HG03457 (cell line): ENCODE results near the gene MGLL.
"Not testable (repeated sequence)": the region's sequence is repeated elsewhere in the genome, so short reads cannot be mapped to it uniquely, and the experiment has no call there.

Experiments used
- ATAC-seq: cut with Tn5 transposase; IDR thresholded peaks from one replicate; pipeline ENCODE4 v1.9.1; 2021; ENCODE audit warnings: moderate number of reproducible peaks; ENCODE audit not compliant: unreplicated experiment

The MGLL gene

DNA sequence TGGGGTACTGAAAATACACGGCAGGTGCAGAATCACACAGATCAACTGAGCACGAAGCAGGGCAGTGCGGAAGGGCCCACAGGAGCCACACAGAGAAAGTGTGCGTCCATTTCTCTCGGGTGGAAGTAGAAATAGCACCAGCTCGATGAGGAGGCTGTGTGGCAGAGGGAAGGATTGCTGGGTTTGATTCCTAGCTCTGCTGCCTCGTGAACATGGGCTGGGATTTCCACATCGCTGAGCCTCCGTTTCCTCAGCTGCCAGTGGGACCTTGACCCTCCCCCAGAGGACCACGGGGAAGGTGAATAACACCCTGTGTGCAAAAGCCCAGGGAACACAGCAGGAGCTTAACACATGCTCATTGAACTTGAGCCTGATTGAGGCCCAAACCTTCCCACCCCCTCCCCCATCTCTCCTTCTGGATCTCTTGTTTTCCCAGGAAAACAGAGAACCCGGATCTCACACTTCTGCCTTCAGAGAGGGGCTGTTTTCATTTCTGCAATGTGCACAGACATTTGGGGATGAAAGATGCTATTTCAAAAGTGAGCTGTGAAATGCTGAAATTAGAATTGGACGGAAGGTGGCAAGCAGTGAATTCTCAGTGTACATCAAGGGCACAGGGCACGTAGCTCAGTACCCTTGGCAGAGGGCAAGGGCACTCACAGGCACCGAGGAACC lies 111.2 kb downstream of the MGLL start:
- ATAC-seq, result no peak

DNA sequence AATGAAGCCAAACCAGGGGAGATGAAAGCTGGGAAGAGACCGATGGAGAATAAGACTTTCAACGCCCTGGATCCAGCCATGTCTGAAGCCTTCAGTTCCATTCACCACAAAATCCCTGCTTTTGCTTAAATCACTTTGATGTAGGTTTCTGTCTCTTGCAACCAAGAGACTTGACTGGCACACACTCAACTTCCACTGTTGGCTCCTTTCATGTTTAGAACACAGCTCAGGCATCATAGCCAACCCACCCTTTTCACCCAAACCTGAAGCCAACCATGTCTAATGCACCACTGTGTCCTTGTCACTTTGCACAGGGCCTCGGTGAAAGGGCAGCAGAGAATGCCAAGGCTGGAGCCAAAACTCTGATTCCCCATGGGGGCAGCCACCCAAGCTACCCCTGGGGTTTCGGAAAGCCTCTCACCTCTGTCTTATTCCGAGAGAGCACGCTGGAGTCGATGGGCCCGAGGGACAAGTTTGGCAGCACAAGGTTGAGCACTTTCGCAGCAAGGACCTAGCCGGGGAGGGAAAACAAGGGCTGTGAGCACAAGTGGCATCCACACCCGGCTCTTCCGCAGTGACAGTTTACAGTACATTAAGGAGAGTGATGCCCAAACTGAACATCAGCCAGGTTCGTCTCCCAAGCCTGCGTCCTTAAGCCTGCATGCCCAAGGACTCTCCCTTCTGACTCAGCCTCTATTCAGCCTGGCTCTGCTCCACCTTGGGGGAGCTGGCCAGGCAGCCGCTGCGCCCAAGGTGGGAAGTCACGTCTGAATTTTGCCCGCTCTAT lies 112.0 kb downstream of the MGLL start:
- no peak for ATAC-seq

DNA sequence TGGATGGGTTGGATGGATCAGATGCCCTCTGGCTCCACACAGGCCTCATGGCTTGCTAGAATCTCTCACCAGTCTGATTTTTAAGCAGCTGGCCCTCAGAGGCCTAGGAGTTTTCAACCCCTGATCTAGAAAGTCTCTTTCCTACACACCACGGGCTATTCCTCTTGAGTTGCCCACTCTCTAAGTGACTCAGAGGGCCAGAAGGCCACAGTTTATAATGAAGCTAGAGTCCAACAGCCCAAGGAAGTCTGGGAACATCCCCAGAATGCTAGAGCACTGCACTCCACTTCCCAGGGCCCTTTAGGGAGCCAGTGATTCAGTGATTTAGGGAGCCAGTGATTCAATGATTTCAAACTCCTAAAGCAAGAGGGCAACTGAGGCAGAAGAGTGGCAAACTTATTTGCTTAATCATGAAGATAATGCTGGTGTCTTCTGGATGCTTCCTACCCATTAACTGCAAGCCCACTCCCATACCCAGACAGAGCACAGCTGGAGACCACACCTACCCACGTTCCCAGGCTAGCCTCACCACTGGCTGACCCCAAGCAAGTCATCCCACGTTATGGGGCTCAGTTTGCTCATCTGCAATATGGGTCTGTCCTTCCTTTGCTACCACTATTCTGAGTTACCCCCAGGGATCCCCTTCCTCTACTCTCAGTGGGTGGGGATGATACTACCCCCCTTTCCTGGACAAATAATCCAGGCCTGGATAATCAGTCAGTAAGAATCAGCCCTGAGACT lies 112.8 kb downstream of the MGLL start:
- ATAC-seq, result no peak

DNA sequence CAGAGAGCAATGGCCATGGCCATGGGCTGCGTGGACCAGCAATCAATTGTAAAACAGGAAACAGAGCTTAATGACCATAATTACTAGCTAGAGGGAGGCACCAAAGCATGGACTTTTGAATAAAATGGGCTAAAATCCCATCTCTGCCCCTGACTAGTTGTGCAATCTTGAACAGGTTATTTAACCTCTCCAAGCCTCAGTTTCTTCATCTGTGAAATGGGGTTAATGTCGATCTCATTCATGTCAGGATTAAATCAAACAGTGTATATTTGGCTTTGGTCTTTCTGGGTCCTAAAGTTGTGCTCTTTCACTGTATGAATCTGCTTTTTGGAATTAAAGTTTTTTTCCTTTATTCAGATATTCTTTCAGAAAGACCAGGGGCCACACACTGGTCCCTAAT lies 113.5 kb downstream of the MGLL start:
- ATAC-seq, result no peak

DNA sequence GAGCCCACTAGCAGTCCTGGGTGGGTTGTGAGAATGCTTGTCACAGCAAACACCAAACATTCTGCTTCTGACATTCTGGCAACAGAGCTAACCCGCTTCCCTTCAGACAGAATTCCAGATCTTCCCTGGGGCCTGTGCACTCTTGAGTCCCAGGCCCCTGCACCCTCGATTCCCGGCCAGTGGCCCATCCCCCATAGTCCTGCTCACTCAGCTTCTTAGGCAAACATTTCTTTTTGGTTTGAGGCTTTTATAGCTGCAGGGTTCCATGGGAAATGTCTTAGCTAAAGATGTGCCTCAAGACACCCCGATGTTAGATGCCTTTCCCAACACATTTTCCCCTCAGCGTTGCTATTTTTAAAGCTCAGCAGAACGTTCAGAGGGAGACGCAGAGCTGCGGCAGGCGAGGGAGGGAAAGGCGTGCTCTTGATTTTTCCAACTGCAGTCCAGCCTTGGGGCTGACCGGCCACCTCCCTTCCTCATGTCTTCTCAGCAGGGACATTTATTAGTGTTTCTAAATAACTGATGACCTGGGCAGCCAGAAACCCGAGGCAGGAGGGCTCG lies 114.4 kb downstream of the MGLL start:
- no peak for ATAC-seq

DNA sequence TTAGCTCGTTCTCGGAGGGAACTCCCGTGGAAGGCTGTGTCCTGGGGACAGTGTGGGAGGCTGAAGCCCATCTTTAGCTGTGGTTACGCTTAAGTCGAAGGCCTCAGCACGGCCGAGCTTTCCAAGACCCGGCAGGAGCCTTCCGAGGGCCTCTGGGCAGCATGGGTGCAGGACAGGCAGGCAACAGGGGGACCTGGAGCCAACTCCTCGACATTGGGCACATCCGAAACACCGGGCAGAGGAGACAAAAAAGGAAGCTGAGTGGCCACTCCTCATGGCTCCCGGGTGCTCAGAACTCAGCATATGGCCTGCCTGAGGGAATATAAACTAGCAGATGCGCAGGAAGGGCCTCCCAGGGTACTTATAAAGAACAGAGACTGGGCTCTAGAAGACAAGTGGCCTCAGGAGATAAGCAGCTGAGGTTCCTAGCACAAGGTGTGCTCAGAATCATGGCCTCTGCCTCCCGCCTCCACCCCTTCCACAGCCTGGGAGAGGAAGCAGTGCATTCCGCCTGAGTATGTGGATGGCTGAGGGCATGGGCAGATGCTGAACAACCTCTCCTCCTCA lies 115.4 kb downstream of the MGLL start:
- no peak for ATAC-seq

DNA sequence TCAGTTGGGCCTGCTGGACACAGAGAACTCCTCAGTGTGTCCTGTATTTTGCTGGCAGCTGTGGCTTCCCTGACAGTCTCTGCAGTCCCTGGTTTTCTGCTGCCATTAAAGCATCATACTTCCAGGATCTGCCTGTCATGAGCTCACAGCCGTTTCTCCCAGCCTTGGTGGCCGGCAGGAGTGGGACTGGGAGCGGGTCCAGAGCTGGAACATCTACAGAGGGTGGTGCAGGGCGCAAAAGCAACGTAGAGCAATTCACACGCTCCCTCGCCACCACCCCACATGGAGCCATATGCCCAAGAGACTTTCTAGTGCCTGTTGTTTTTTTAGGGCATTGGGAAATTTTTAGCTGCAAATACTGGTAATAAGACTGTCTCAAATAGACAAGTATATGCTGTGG lies 116.0 kb downstream of the MGLL start:
- ATAC-seq, result no peak

DNA sequence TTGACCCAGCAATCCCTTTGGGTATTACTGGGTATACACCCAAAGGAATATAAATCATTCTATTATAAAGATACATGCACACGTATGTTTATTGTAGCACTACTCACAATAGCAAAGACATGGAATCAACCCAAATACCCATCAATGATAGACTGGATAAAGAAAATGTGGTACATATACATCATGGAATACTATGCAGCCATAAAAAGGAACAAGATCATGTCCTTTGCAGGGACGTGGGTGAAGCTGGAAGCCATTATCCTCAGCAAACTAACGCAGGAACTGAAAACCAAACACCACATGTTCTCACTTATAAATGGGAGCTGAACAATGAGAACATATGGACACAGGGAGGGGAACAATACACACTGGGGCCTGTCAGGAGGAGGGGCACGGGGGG lies 117.5 kb downstream of the MGLL start:
- ATAC-seq, result not testable (repeated sequence)

DNA sequence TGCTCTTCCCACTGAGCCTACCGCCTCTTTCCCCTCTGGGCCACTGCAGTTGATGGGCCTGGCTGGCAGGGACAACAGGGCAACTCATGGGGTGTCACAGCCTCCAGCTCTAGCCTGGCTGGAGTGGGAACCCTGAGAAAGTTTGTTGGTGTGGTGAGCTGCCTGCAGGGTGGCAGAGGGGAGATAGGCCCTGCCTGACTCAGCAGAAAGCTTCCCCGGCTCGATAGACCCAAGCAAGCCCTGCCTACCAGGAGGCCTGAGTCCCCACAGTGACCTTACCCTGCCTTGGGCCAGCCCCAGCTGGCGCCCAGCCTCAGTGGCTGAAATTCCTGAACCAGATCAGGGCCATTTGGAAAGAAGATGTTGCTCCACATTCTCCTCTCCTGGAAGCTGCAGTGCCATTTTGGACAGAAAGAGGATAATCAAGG lies 120.2 kb downstream of the MGLL start:
- no peak for ATAC-seq

DNA sequence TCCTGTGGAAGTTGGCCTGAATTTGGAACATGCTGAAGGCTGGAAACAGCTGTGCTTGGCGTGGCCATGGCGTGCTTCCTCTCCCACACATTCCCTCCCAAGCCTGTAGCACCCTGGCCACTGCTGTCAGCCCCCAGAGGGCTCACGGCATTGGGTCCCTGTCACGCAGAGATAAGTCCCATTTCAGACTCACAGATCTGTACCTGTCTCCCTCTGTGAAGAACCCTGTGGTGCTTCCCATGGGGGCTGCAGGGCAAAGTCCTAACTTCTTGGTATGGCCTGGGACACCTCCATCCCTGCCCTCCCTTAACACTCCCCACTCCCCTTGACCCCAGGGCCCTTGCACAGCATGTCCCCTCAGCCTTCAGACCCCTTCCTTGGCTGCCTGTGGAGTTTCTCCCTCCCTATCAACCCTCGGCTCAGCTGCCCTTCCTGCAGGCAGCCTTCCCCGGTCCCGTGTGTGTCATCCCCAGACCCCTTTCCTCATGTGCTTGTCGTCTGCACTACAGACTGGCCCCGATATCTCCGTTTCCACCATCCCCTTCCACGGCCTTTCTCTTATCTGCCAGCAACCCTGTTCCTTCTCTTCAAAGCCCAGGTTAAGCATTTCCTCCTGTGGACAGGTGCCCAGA lies 120.9 kb downstream of the MGLL start:
- ATAC-seq, result no peak

DNA sequence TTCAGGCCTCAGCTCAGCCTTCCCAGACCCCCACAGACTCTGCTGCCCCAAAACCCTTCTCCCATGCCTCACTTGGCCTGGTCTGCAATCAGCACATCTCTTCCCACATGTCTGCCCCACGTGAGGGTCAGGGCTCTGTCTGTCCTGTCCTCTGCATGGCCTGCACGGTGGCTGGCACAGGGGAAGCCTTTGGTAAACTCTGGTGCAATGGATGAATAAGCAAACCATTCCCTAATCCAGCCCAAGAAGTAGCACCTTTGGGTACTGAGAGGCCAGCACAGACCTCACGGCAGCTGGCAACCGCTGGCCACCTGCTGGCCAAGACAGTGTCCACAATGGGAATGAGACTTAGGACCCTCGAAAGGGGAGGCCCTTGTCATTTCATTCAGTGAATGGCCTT lies 121.9 kb downstream of the MGLL start:
- ATAC-seq, result no peak

DNA sequence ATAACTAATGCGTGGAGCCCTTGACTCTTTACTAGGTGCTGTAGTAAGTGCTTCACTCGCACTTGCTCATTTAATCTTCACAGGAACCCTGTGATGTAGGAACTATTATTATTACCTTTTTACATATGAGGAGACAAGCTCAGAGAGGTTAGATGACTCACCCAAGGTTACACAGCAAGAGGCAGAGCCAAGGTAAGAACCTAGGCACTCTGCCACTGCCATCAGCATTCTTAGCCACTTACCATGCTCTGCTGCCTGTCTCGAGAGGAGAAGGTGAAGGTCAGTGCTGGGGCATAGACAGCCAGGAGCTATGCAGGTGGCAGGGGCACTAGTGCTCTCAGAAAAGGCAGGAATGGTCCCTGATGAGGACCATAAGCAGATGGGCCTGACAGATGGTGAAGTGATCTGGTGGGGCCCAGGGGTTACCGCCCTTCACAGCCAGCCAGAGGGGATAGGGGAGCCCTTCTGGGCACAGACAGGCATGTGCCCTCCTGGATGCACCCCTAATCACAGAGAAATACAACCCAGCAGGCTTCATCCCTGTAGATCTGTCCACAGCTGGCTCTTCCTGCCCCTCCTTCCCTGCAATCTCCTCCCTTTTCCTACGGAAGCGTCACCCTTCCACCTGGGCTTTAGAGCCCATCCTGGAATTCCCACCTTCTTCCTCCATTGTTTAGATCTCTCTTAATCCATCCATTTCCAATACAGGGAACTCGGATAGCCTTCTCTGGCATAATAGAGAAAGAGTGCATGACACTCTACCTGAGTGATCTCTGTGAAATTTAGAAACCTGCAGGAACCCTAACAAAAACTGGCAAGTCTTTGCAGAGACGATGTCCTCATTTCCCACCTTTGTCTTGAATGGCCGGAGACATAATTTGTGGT lies 122.7 kb downstream of the MGLL start:
- ATAC-seq, result no peak

DNA sequence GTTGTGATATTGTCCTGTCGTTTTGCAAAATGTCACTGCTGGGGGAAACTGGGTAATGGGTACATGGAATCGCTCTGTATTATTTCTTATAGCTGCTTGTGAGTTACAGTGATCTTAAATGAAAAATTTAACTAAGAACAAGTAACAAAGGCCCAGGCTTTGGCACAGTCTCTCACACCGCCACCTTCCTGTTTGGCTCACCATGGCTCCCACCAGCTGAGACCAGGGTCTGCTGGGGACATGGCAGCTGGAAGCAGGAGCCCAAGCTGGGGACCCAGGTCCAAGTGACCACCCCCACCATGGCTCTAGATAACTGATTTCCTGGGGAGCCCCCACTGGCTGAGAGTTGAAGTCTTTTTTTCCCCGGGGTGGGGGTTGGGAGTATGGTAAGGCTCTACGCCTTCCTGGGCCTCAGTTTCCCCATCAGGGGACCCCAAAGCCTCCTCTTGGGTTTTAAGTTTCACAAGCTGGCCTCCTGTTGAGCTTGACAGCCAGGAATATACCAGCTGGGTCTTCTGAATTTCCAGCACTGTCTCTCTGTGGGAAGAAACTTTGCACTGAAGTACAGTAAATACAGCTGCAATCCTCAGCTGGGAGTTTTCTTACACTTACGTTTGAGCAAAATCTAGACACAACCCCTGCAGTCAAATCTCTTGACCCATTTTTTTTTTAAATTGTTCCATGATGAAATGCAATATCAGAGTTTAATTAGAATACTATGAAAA lies 123.5 kb downstream of the MGLL start:
- no peak for ATAC-seq

DNA sequence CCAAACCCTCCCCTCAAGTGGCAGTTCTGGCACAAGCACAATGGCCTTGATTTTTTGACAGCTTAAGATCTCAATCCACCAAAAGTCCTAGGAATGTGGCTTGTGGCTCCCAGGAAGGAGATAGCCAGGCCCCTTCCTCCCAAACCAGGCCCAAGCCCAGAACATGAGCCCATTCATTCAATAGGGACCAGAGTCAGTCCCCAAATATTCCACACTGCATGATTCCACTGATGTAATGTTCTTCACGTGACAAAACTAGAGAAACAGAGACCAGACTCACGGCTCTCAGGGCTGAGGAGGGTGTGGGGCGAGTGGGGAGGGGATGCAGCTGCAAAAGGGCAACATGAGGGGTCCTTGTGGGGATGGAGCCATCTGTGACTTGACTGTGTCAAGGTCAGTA lies 124.0 kb downstream of the MGLL start:
- ATAC-seq, result no peak

DNA sequence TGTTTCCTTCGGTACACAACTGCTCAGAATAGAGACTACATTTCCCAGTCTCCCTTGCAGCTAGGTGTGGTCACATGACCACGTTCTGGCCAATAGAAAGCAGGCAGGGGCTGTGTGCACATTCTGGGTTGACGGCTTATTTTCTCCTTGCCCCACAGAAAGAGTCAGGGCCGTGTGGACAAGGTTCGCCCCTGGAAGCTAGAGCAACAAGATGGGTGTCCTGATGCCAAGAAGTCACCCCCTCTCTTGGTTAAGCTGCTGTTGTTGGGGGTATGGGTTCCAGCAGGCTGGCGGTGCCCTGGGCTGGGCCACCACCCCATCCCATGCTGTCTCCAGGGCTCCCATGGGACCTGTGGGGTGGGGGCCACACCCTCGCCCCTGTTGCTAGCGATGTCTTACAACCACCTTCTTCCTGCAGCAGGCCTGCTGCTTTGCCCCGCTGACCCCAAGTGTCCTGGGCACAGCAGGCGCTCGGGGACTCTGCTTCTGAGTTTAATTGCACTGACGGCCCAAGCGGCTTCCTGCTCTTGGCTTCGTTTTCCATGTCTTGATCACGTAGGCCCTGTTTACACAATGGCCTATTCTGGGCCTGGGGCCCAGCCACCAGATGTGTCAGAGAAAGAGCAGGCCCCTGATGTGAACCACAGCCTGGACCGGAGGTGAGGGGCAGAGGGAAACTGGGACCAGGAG lies 124.6 kb downstream of the MGLL start:
- ATAC-seq, result no peak

DNA sequence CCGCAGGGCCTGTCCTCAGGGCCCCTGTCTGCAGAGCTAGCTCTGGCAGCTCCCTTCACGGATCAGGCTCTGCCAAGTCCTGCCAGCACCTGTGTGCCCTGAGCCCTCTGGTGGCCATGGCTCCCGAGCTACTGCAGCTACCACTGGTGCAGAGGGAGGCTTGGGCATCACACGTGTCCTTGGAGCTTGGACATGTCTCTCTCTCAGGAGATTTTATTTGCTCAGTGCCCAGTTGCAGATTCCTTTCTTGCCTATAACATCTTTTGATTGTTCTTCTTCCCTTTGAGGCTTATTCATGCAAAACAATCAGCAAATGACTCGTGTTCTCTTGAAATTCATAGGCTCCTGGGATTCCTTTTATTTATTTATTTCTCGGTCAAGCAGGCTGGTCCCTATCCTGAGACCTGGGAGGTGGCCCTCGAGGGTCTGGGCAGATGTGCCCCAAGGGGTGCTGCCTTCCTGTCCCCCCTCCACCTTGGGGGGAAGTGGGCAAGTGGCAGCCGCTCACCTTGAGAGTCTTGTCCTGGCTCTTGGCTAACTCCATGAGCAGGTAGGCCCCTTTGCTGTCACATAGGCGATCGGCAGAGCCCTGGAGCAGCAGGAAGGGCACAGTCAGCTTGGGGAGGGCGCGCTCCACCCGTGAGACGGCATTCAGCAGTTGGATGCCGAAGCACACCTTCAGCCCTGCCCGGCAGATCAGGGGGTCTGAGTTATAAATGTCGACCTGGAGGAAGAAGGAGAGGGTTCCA lies 127.7 kb downstream of the MGLL start:
- ATAC-seq, result no peak

DNA sequence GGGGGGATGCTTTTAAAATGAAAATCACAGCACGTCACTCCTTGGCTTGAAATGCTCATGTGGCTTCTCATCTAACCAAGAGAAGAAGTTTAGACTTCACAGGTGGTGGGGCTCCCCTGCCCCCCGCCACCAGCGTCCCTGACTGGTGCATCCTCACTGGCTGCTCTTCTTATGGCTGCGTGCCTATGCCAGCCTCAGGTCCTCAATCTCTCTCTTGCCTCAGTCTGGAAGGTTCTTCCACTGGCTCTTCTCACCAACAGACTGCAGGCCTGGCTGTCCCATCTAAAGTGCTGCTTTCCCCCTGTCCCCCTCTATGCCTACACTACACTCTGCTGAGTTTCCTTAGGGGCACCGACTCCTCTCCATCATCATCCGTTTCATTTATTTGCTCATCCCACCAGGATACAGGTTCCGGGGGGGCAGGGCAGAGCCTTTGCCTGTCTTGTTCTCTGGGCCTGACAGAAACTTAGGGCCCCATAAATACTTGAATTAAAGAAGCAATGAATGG lies 128.9 kb downstream of the MGLL start:
- ATAC-seq, result no peak
